GM12878 (cell line): Measurements from ENCODE around the gene PSMC3IP. TPM values are rescaled to one million over a fixed set of nuclear protein-coding genes. Genes with fewer than 3 reads are reported as not detected.
A peak's percentile ranks its signal among the peaks of the same experiment; 100 is the strongest.

Experiments used
- ATF7 ChIP-seq: fragments of 450-650 bp; IDR thresholded peaks from 2 replicates; pipeline ENCODE4 v1.6.1; 2016; ENCODE audit warnings: low read depth, mild to moderate bottlenecking
- BACH1 ChIP-seq: fragments of 450-650 bp; IDR thresholded peaks from 2 replicates; pipeline ENCODE4 v1.6.1; 2017; ENCODE audit warnings: mild to moderate bottlenecking, borderline replicate concordance
- CBX5 ChIP-seq: sonication (generic); IDR thresholded peaks from 2 replicates; pipeline ENCODE4 v1.6.1; 2016; ENCODE audit warnings: low read depth, moderate library complexity, mild to moderate bottlenecking, inconsistent platforms
- EP300 ChIP-seq, 2 experiments: fragments of 150-350 bp in 1 of 2; IDR thresholded peaks; 2 replicates each; pipeline ENCODE4 v1.6.1; 2011 to 2012; ENCODE audit warnings: low read depth in 2 of 2, low read length in 2 of 2, borderline replicate concordance in 1 of 2, improper control_type of control experiment in 1 of 2, inconsistent platforms in 1 of 2; ENCODE audit not compliant: control insufficient read depth in 1 of 2
- FOS ChIP-seq: IDR thresholded peaks from 3 replicates; pipeline ENCODE4 v1.6.1; 2011; ENCODE audit warnings: borderline replicate concordance; ENCODE audit not compliant: insufficient read length; ENCODE audit errors: extremely low read depth
- HDAC2 ChIP-seq: fragments of 200-600 bp; sonication (generic); IDR thresholded peaks from 2 replicates; pipeline ENCODE4 v1.6.1; 2017
- KDM1A ChIP-seq: fragments of 200-600 bp; sonication (generic); IDR thresholded peaks from 2 replicates; pipeline ENCODE4 v1.6.1; 2016; ENCODE audit warnings: borderline replicate concordance
- LARP7 ChIP-seq: fragments of 450-650 bp; IDR thresholded peaks from 2 replicates; pipeline ENCODE4 v1.6.1; 2017; ENCODE audit warnings: mild to moderate bottlenecking
- MEF2A ChIP-seq: IDR thresholded peaks from 2 replicates; pipeline ENCODE4 v1.6.1; 2011; ENCODE audit warnings: low read depth, mild to moderate bottlenecking, low read length, moderate library complexity; ENCODE audit not compliant: insufficient read depth
- MYB ChIP-seq: fragments of 150-350 bp; IDR thresholded peaks from 2 replicates; pipeline ENCODE4 v1.6.1; 2014; ENCODE audit warnings: mild to moderate bottlenecking, low read depth, low read length, borderline replicate concordance
- NFYB ChIP-seq: IDR thresholded peaks from 2 replicates; pipeline ENCODE4 v1.6.1; 2011; ENCODE audit warnings: low read depth, mild to moderate bottlenecking, low read length, improper control_type of control experiment, moderate library complexity; ENCODE audit not compliant: insufficient read depth
- PAX8 ChIP-seq: fragments of 450-650 bp; IDR thresholded peaks from 2 replicates; pipeline ENCODE4 v1.6.1; 2017; ENCODE audit warnings: mild to moderate bottlenecking, moderate library complexity
- RAD21 ChIP-seq: IDR thresholded peaks from 2 replicates; pipeline ENCODE4 v1.6.1; 2011; ENCODE audit warnings: mild to moderate bottlenecking, low read depth, low read length, moderate library complexity; ENCODE audit not compliant: insufficient read depth
- SPI1 ChIP-seq: IDR thresholded peaks from 2 replicates; pipeline ENCODE4 v1.6.1; 2011; ENCODE audit warnings: low read depth, mild to moderate bottlenecking, low read length, moderate library complexity, borderline replicate concordance; ENCODE audit not compliant: insufficient read depth
- SRF ChIP-seq, 2 experiments: IDR thresholded peaks; 2 replicates each; pipeline ENCODE4 v1.6.1; 2011; ENCODE audit warnings: low read depth in 2 of 2, low read length in 2 of 2, mild to moderate bottlenecking in 1 of 2, moderate library complexity in 1 of 2
- TCF7 ChIP-seq: IDR thresholded peaks from 2 replicates; pipeline ENCODE4 v1.6.1; 2014; ENCODE audit warnings: antibody characterized with exemption, borderline replicate concordance
- YY1 ChIP-seq: IDR thresholded peaks from 2 replicates; pipeline ENCODE4 v1.6.1; 2011; ENCODE audit warnings: low read depth, mild to moderate bottlenecking, low read length
- ZNF24 ChIP-seq: fragments of 450-650 bp; IDR thresholded peaks from 2 replicates; pipeline ENCODE4 v1.6.1; 2017; ENCODE audit warnings: antibody characterized with exemption, mild to moderate bottlenecking
- ZNF687 ChIP-seq: fragments of 450-650 bp; IDR thresholded peaks from 2 replicates; pipeline ENCODE4 v1.6.1; 2017; ENCODE audit warnings: mild to moderate bottlenecking, moderate library complexity
- ZZZ3 ChIP-seq: IDR thresholded peaks from 2 replicates; pipeline ENCODE4 v1.6.1; 2011; ENCODE audit warnings: low read depth; ENCODE audit not compliant: control insufficient read depth, insufficient read length
- polyA plus RNA-seq, 11 experiments: library from polyadenylated mRNA; depleted of rRNA in 4 of 11; unstranded in 6 of 11; stranded (reverse) in 5 of 11; fragments of >200 nt; fragmentation: Nextera tagmentation in 4 of 11; fragmentation: Illumina TruSeq in 1 of 11; extraction: Ambion mirVana in 4 of 11; extraction: Trizol in 1 of 11; gene quantifications; 1 replicate in 1 of 11; 2 replicates in 10 of 11; pipeline versions ENCODE4 v1.2.1 to v1.2.3, GENCODE V29; 2011 to 2016; ENCODE audit warnings: inconsistent platforms in 2 of 11, missing spikeins in 2 of 11, low read depth in 1 of 11
- total RNA-seq, 4 experiments: library from RNA; depleted of rRNA in 3 of 4; stranded (reverse); fragments of >200 nt in 3 of 4; fragmentation: Illumina TruSeq in 1 of 4; extraction: Trizol in 1 of 4; gene quantifications; 2 replicates each; pipeline versions ENCODE4 v1.2.1 to v1.2.3, GENCODE V29; 2013 to 2021
- TF ChIP-seq, protein P1 (sequence below): fragments of 450-650 bp; formaldehyde crosslinking; IDR thresholded peaks from 2 replicates; pipeline ENCODE4 v1.4.0; 2020; ENCODE audit warnings: mild to moderate bottlenecking, moderate library complexity
- TF ChIP-seq, protein P2 (sequence below): IDR thresholded peaks from 2 replicates; pipeline ENCODE4 v1.6.1; 2011; ENCODE audit warnings: low read depth, low read length, improper control_type of control experiment, borderline replicate concordance

Gene PSMC3IP
- total and polyA plus RNA-seq, 10 of the 15 experiments (the other 5 are each of a cell fraction or from before 2014, with no cell fraction given): 6.8 to 34.5 (median 17.7) TPM

DNA sequence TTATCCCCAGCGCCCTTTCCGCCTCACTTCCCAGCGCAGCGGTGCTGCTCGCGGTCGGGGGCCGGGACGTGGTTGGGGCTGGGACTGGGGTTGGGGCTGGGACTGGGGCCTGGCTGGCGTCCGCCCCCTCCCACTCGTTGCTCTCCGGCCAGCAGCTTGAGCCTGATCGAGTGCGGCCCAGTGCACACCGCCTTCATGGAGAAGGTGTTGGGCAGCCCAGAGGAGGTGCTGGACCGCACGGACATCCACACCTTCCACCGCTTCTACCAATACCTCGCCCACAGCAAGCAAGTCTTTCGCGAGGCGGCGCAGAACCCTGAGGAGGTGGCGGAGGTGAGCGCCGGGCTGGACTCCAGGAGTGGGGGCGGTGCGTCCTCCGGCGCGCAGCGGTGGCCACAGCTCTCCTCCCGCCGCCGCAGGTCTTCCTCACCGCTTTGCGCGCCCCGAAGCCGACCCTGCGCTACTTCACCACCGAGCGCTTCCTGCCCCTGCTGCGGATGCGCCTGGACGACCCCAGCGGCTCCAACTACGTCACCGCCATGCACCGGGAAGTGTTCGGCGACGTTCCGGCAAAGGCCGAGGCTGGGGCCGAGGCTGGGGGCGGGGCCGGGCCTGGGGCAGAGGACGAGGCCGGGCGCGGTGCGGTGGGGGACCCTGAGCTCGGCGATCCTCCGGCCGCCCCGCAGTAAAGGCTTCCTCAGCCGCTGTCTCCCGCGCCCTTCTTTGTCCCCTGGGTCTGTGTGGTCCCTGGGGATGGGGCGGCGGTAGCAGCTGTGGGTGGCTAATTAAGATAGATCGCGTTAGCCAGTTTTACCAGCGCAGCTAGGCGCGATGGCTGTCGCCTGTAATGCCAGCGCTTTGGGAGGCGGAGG, 23.0 kb downstream of the PSMC3IP start (continued):
- peak; percentile 79 for TF ChIP-seq ATF7
- no peak for TF ChIP-seq NFYB
- TF ChIP-seq SRF (IDR thresholded peaks at IDR 0.05; ENCODE audit: low read depth in 2 of 2, low read length in 2 of 2): no peak
- TF ChIP-seq LARP7: peak; percentile 52
- no peak for TF ChIP-seq TCF7
- TF ChIP-seq MEF2A: 0 out of 2 replicates have a peak, but pooled peaks have one; percentile 26
- no peak for TF ChIP-seq RAD21
- no peak for TF ChIP-seq KDM1A
- no peak for TF ChIP-seq FOS
- TF ChIP-seq, protein P1, sequence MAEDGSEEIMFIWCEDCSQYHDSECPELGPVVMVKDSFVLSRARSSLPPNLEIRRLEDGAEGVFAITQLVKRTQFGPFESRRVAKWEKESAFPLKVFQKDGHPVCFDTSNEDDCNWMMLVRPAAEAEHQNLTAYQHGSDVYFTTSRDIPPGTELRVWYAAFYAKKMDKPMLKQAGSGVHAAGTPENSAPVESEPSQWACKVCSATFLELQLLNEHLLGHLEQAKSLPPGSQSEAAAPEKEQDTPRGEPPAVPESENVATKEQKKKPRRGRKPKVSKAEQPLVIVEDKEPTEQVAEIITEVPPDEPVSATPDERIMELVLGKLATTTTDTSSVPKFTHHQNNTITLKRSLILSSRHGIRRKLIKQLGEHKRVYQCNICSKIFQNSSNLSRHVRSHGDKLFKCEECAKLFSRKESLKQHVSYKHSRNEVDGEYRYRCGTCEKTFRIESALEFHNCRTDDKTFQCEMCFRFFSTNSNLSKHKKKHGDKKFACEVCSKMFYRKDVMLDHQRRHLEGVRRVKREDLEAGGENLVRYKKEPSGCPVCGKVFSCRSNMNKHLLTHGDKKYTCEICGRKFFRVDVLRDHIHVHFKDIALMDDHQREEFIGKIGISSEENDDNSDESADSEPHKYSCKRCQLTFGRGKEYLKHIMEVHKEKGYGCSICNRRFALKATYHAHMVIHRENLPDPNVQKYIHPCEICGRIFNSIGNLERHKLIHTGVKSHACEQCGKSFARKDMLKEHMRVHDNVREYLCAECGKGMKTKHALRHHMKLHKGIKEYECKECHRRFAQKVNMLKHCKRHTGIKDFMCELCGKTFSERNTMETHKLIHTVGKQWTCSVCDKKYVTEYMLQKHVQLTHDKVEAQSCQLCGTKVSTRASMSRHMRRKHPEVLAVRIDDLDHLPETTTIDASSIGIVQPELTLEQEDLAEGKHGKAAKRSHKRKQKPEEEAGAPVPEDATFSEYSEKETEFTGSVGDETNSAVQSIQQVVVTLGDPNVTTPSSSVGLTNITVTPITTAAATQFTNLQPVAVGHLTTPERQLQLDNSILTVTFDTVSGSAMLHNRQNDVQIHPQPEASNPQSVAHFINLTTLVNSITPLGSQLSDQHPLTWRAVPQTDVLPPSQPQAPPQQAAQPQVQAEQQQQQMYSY (CRISPR knock-in tag): no peak
- TF ChIP-seq, protein P2, sequence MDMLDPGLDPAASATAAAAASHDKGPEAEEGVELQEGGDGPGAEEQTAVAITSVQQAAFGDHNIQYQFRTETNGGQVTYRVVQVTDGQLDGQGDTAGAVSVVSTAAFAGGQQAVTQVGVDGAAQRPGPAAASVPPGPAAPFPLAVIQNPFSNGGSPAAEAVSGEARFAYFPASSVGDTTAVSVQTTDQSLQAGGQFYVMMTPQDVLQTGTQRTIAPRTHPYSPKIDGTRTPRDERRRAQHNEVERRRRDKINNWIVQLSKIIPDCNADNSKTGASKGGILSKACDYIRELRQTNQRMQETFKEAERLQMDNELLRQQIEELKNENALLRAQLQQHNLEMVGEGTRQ: no peak
- TF ChIP-seq PAX8: no peak
- no peak for TF ChIP-seq SPI1
- TF ChIP-seq CBX5: no peak
- peak; percentile 28; the same call in 1 of the 2 replicates for TF ChIP-seq BACH1
- TF ChIP-seq HDAC2: no peak
- no peak for TF ChIP-seq ZNF24
- no peak for TF ChIP-seq MYB
- no peak for TF ChIP-seq YY1
- TF ChIP-seq ZNF687: peak; percentile 77
- no peak for TF ChIP-seq EP300 (IDR thresholded peaks at IDR 0.05; ENCODE audit: borderline replicate concordance in 1 of 2, control insufficient read depth in 1 of 2, low read depth in 2 of 2, low read length in 2 of 2)
- TF ChIP-seq ZZZ3: no peak
